HL-60 (cell line): ENCODE results near the gene BPIFB6.

ENCODE experiments used
- CTCF ChIP-seq: IDR thresholded peaks from one replicate; pipeline ENCODE4 v1.5.1; 2011; ENCODE audit warnings: low read length, control low read depth, inconsistent platforms; ENCODE audit not compliant: insufficient read depth
- GABPA ChIP-seq: IDR thresholded peaks from 2 replicates; pipeline ENCODE4 v1.6.1; 2012; ENCODE audit warnings: low read depth
- REST ChIP-seq: IDR thresholded peaks from 2 replicates; pipeline ENCODE4 v1.6.1; 2012; ENCODE audit warnings: low read depth; ENCODE audit not compliant: insufficient replicate concordance

GRCh38 chr20:32999603-33000250, 31.7 kb upstream of the BPIFB6 start:
- no peak for TF ChIP-seq CTCF
- no peak for TF ChIP-seq REST
- no peak for TF ChIP-seq GABPA
